SU-DHL-6 (cell line): ENCODE results near the gene THAP7.

ENCODE experiments used
- EZH2phosphoT487 ChIP-seq: fragments of 200-600 bp; sonication (generic), shearing (Covaris generic); conservative IDR thresholded peaks from 2 replicates; pipeline ENCODE4 v1.6.1; 2018; ENCODE audit warnings: mild to moderate bottlenecking, antibody characterized with exemption, low read length, moderate library complexity, mixed read lengths
- TF ChIP-seq, protein P1 (sequence below): fragments of 200-600 bp; sonication (generic); IDR thresholded peaks from one replicate; pipeline ENCODE4 v1.5.1; 2017; ENCODE audit warnings: antibody characterized with exemption, mild to moderate bottlenecking, low read length, moderate library complexity; ENCODE audit not compliant: insufficient read depth, poor library complexity, severe bottlenecking

DNA sequence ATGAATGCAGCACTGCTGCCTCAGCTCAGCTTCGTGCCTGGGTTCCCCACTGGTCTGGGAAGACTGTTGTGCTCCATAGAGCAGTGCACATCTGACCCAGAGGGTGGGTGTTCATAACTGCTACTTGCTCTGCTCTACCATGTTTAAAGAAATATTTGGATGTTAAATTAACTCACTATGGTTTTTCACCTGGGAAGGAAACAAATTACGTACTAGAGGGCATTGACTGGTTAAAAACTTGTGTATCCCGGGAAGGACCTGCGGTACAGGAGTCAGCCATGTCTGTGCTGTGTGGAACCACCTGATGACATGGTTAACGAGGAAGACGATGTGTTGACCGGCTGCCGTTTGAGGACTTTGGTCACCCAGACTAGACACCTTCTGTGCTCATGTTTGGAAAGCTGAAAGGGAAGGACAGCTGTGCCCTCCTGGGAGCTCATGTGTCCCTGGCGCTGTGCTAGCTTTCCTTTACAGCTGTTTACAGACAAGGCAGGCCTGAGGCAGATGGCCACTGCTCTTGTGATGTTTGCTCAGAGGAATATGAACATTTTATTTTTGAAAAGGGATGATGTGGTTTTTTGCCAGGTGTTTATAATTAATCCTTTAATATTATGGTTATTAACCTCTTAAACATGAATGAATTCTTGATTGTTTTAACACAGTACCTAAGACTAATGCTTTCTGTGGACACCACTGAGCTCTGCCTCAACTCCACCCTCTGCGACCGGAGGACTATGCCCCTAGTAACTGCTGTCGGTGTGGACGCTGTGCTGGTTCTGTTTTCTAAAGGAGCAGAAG, 49.2 kb downstream of the THAP7 start:
- TF ChIP-seq, protein P1, sequence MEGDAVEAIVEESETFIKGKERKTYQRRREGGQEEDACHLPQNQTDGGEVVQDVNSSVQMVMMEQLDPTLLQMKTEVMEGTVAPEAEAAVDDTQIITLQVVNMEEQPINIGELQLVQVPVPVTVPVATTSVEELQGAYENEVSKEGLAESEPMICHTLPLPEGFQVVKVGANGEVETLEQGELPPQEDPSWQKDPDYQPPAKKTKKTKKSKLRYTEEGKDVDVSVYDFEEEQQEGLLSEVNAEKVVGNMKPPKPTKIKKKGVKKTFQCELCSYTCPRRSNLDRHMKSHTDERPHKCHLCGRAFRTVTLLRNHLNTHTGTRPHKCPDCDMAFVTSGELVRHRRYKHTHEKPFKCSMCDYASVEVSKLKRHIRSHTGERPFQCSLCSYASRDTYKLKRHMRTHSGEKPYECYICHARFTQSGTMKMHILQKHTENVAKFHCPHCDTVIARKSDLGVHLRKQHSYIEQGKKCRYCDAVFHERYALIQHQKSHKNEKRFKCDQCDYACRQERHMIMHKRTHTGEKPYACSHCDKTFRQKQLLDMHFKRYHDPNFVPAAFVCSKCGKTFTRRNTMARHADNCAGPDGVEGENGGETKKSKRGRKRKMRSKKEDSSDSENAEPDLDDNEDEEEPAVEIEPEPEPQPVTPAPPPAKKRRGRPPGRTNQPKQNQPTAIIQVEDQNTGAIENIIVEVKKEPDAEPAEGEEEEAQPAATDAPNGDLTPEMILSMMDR: no peak
- no peak for TF ChIP-seq EZH2phosphoT487
